Activated T-cell treated with anti-CD3 and anti-CD28 coated beads for 4 hours (primary cell): Measurements from ENCODE around the gene SH3GLB2.
"Not testable (repeated sequence)": the region's sequence is repeated elsewhere in the genome, so short reads cannot be mapped to it uniquely, and the experiment has no call there.

Experiments used
- DNase-seq: peaks from one replicate; pipeline ENCODE4 v3.0.0-alpha.2; 2020

Gene SH3GLB2

GRCh38 chr9:129013674-129014073 is 14.5 kb downstream of the SH3GLB2 start:
- DNase-seq: no peak

GRCh38 chr9:129012893-129013448 is 15.2 kb downstream of the SH3GLB2 start:
- DNase-seq: no peak

- DNase-seq: no peak
Measured at GRCh38 chr9:129012343-129012742, 15.8 kb downstream of the SH3GLB2 start.

- no peak for DNase-seq
Measured at GRCh38 chr9:129011761-129012181, 16.4 kb downstream of the SH3GLB2 start.

- no peak for DNase-seq
Measured at GRCh38 chr9:129011170-129011569, 17.0 kb downstream of the SH3GLB2 start.

GRCh38 chr9:129010267-129010975 is 17.7 kb downstream of the SH3GLB2 start:
- no peak for DNase-seq

GRCh38 chr9:129009584-129010141 is 18.5 kb downstream of the SH3GLB2 start:
- DNase-seq: no peak

- DNase-seq: no peak
Measured at GRCh38 chr9:129008986-129009583, 19.0 kb downstream of the SH3GLB2 start.

GRCh38 chr9:129008469-129008965 is 19.6 kb downstream of the SH3GLB2 start:
- no peak for DNase-seq

GRCh38 chr9:129007766-129008468 is 20.2 kb downstream of the SH3GLB2 start:
- no peak for DNase-seq

GRCh38 chr9:129007035-129007765 is 20.9 kb downstream of the SH3GLB2 start:
- DNase-seq: no peak

GRCh38 chr9:129006328-129007034 is 21.6 kb downstream of the SH3GLB2 start:
- DNase-seq: no peak

- no peak for DNase-seq
Measured at GRCh38 chr9:129005336-129005997, 22.7 kb downstream of the SH3GLB2 start.

- DNase-seq: not testable (repeated sequence)
Measured at GRCh38 chr9:129004173-129004572, 24.0 kb downstream of the SH3GLB2 start.

GRCh38 chr9:129002992-129003391 is 25.1 kb downstream of the SH3GLB2 start:
- DNase-seq: no peak

GRCh38 chr9:129001504-129002325 is 26.4 kb downstream of the SH3GLB2 start:
- no peak for DNase-seq

- DNase-seq: no peak
Measured at GRCh38 chr9:128999581-129000206, 28.4 kb downstream of the SH3GLB2 start.

- no peak for DNase-seq
Measured at GRCh38 chr9:128998462-128998861, 29.7 kb downstream of the SH3GLB2 start.

GRCh38 chr9:128995791-128996190 is 32.3 kb downstream of the SH3GLB2 start:
- no peak for DNase-seq

- DNase-seq: no peak
Measured at GRCh38 chr9:128992995-128993394, 35.1 kb downstream of the SH3GLB2 start.
